ENCODE measurements around the gene CNOT10. TPM values are rescaled to one million over a fixed set of nuclear protein-coding genes. Genes with fewer than 3 reads are reported as not detected.
"Not testable (repeated sequence)": the region's sequence is repeated elsewhere in the genome, so short reads cannot be mapped to it uniquely, and the experiment has no call there.

CNOT10 gene
- total RNA-seq, 1 experiment from 2014 or later, result 26.1 TPM

- POLR2A ChIA-PET; in situ Hi-C loops (cut with HindIII; ENCODE audit: low pct_unique_long_range_greater_than_20kb, low sequenced_read_pairs); H3K27ac ChIP-seq (ENCODE audit: low read length); H3K9me3 ChIP-seq (ENCODE audit: control insufficient read depth, insufficient read depth, low read depth, low read length); CTCF ChIA-PET; DNase-seq (ENCODE audit: low read depth, low spot score); H3K36me3 ChIP-seq (ENCODE audit: control insufficient read depth, insufficient read depth, low read length); H3K4me3 ChIP-seq (ENCODE audit: low read depth in 2 of 2, low read length in 2 of 2); H3K4me1 ChIP-seq (ENCODE audit: control insufficient read depth, insufficient read depth, low read length); BruUV-seq (replicated peaks); H3K27me3 ChIP-seq (ENCODE audit: control insufficient read depth, insufficient read depth, low read length): not testable (repeated sequence)
- intact Hi-C loops (cut with micrococcal nuclease; ENCODE audit: unreplicated experiment), result loop anchor here (2.0 to 10.0 kb wide), 2 partner anchors 154 to 490 kb away; no protein-coding TSS in a partner anchor
- peak; percentile 83; the same call in 1 of the 2 replicates for ATAC-seq
- TF ChIP-seq CTCF (IDR thresholded peaks at IDR 0.05), result peak; percentile 33; the same call in 1 of the 2 replicates
These were observed 20.3 kb upstream of the CNOT10 start for GRCh38 chr3:32664630-32665075.

- H3K36me3 ChIP-seq (ENCODE audit: control insufficient read depth, insufficient read depth, low read length), result no peaks in the 10 kb centered on the region
- no peak overlapping the region for H3K4me3 ChIP-seq (ENCODE audit: low read depth in 2 of 2, low read length in 2 of 2)
- no TSS peak for BruUV-seq (replicated peaks)
- H3K4me1 ChIP-seq (ENCODE audit: control insufficient read depth, insufficient read depth, low read length), result no peaks in the 10 kb centered on the region
- H3K27me3 ChIP-seq (ENCODE audit: control insufficient read depth, insufficient read depth, low read length), result no peaks in the 10 kb centered on the region
- no peak overlapping the region for H3K27ac ChIP-seq (ENCODE audit: low read length)
- DNase-seq (ENCODE audit: low read depth, low spot score), result no peak
- ATAC-seq, result no peak
- no peaks in the 10 kb centered on the region for H3K9me3 ChIP-seq (ENCODE audit: control insufficient read depth, insufficient read depth, low read depth, low read length)
- TF ChIP-seq SIN3A (IDR thresholded peaks at IDR 0.05; ENCODE audit: borderline replicate concordance, insufficient read depth, low read depth, low read length) (no peak), REST (IDR thresholded peaks at IDR 0.05; ENCODE audit: insufficient read depth in 1 of 2, low read depth in 2 of 2, low read length in 1 of 2) (no peak), TCF7L2 (IDR thresholded peaks at IDR 0.05; ENCODE audit: low read depth, low read length) (no peak), CTCF (IDR thresholded peaks at IDR 0.05) (no peak)
- ChIA-PET CTCF (no interaction called here), POLR2A (no interaction called here)
- in situ Hi-C loops (cut with HindIII; ENCODE audit: low pct_unique_long_range_greater_than_20kb, low sequenced_read_pairs) (no loop called here), intact Hi-C loops (cut with micrococcal nuclease; ENCODE audit: unreplicated experiment) (loop anchor here (10.0 kb wide), 1 partner anchor 492 kb away; no protein-coding TSS in a partner anchor)
These were observed 17.9 kb upstream of the CNOT10 start for GRCh38 chr3:32667072-32667582.

- H3K9me3 ChIP-seq (ENCODE audit: control insufficient read depth, insufficient read depth, low read depth, low read length); POLR2A ChIA-PET; BruUV-seq (replicated peaks); CTCF ChIA-PET; H3K27me3 ChIP-seq (ENCODE audit: control insufficient read depth, insufficient read depth, low read length); ATAC-seq; H3K4me3 ChIP-seq (ENCODE audit: low read depth in 2 of 2, low read length in 2 of 2); in situ Hi-C loops (cut with HindIII; ENCODE audit: low pct_unique_long_range_greater_than_20kb, low sequenced_read_pairs); H3K27ac ChIP-seq (ENCODE audit: low read length); H3K4me1 ChIP-seq (ENCODE audit: control insufficient read depth, insufficient read depth, low read length); H3K36me3 ChIP-seq (ENCODE audit: control insufficient read depth, insufficient read depth, low read length); DNase-seq (ENCODE audit: low read depth, low spot score): not testable (repeated sequence)
- intact Hi-C loops (cut with micrococcal nuclease; ENCODE audit: unreplicated experiment), result loop anchor here (10.0 kb wide), 1 partner anchor 494 kb away; no protein-coding TSS in a partner anchor
These were observed 15.8 kb upstream of the CNOT10 start for GRCh38 chr3:32669226-32669625.

- in situ Hi-C loops (cut with HindIII; ENCODE audit: low pct_unique_long_range_greater_than_20kb, low sequenced_read_pairs); ATAC-seq; H3K4me1 ChIP-seq (ENCODE audit: control insufficient read depth, insufficient read depth, low read length); POLR2A ChIA-PET; BruUV-seq (replicated peaks); intact Hi-C loops (cut with micrococcal nuclease; ENCODE audit: unreplicated experiment); H3K27ac ChIP-seq (ENCODE audit: low read length); DNase-seq (ENCODE audit: low read depth, low spot score); H3K36me3 ChIP-seq (ENCODE audit: control insufficient read depth, insufficient read depth, low read length); H3K9me3 ChIP-seq (ENCODE audit: control insufficient read depth, insufficient read depth, low read depth, low read length); H3K27me3 ChIP-seq (ENCODE audit: control insufficient read depth, insufficient read depth, low read length); H3K4me3 ChIP-seq (ENCODE audit: low read depth in 2 of 2, low read length in 2 of 2); CTCF ChIA-PET: not testable (repeated sequence)
These were observed 11.3 kb upstream of the CNOT10 start for GRCh38 chr3:32673730-32674129.

Data from Panc1 (cell line).